GM21515 (cell line): Measurements from ENCODE around the gene TTC28.
"Not testable (repeated sequence)": the region's sequence is repeated elsewhere in the genome, so short reads cannot be mapped to it uniquely, and the experiment has no call there.

ENCODE experiments used
- ATAC-seq: cut with Tn5 transposase; IDR thresholded peaks from one replicate; pipeline ENCODE4 v1.9.1; 2021; ENCODE audit not compliant: unreplicated experiment

The TTC28 gene

GRCh38 chr22:28679611-28680287, at the start of gene TTC28:
TTC28 (minus strand) TSS chr22:28679840; CDS start chr22:28679723, 117 bp downstream.
- ATAC-seq = not testable (repeated sequence)

DNA sequence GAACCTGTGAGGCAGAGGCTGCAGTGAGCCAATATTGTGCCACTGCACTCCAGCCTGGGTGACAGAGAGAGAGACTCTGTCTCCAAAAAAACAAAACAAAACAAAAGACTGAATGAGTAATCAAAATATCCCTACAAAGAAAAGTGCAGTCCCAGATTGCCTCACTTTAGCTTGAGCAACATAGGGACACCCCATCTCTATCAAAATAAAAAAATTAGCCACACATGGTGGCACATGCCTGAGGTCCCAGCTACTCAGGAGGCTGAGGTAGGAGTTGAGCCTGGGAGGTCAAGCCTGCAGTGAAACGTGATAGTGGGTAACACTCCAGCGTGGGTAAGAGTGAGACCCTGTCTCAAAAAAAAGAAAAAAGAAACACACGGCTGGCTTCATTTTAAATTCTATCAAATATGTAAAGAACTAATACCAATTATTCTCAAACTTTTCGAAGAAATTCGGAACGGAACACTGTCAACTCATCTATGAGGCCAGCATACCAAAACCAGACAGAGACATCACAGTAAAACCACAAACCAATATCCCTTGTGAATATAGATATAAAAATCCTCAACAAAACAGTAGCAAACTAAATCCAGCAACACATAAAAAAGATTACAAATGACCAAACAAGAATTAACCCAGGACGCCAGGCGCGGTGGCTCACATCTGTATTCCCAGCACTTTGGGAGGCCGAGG, 49.1 kb upstream of the TTC28 start:
- ATAC-seq = no peak

GRCh38 chr22:28728002-28728401, 48.4 kb upstream of the TTC28 start:
- ATAC-seq = no peak

GRCh38 chr22:28718044-28718443, 38.4 kb upstream of the TTC28 start:
- ATAC-seq = no peak

- ATAC-seq = no peak
Observed at GRCh38 chr22:28716686-28717085, 37.0 kb upstream of the TTC28 start.

- ATAC-seq = no peak
Observed at GRCh38 chr22:28715611-28716010, 36.0 kb upstream of the TTC28 start.

DNA sequence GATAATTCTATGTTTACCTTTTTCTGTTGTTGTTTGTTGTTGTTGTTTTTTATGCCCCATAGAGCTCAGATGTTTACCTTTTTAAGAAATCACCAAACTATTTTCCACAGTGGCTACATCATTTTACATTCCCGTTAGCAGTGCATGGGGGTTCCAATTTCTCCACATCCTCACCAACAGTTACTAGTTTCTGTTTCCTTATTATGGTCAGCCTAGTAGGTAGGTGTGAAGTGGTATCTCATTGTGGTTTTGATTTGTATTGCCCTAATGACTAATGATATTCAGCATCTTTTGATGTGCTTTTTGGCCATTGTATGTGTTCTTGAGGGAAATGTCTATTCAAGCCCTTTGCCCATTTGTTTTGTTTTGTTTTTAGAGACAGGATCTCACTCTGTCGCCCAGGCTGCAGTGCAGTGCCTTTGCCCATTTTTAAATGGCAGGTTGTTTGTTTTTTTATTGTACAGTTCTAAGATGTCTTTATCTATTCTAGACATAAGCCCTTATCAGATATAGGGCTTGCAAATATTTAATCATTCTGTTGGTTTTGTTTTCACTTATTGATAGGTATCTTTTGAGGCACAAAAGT, 34.5 kb upstream of the TTC28 start:
- ATAC-seq = no peak

GRCh38 chr22:28711820-28712777, 32.5 kb upstream of the TTC28 start:
- ATAC-seq = no peak

DNA sequence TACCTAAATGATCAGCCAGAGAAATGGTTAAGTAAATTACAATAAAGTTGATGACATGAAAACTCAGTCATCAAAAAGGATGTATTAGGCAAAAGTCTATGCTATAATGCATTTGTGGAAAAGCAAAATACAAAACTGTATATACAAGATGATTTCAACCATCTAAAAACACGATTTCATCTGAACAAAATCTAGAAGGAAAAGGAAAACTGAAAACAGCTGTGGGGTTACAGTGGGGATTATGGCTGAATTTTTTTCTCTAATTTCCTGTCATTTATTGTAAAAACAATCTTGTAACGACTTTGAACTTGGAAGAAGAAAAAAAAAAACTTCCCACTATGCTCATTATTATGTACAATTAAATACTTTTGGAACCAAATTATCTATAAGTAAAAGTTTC, 31.7 kb upstream of the TTC28 start:
- no peak for ATAC-seq

DNA sequence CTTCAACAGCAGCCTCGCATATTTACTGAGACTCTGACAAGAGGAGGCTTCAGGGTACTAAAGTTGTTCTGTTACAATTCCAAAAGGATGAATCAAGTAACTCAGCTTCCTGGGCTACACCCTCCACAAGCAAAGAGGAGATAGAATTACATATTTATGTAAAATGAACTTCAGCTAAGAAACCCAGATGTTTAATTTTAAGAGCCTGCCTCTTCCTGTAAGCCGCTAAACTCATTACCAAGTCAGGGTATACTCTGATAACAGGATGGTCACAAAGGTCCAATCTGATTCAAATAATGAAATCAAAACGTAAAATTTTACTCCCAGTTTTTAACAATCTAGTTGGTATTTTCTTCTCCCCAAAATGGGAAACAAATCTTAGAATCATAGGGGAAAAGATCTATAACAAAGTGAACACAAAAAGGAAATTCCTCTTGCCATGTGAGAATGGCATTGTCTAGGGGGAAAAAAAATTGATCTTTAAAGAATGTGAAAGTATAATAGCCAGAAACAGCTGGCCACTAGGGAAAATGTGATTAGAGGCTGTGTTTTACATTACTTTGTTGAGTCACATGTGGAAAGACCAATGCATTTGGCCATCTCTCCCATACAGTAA, 31.0 kb upstream of the TTC28 start:
- no peak for ATAC-seq

DNA sequence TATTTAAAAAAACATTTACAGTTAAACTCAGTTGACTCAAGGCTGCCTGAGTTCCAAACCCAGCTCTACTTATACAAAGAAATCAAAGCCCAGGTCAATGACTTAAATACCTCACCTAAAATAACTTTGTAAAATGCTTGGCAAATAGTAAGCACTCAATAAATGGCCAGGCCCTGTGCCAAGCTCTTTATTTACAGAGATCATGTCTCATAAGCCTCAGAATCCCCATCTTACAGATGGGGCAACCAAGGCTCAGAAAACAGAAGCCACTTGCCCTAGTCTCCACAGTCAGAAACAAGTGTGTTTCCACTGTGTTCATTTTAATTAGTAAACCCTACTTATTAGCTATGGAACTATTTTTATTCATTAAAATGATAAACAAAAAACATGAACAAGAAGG, 30.5 kb upstream of the TTC28 start:
- ATAC-seq = no peak

DNA sequence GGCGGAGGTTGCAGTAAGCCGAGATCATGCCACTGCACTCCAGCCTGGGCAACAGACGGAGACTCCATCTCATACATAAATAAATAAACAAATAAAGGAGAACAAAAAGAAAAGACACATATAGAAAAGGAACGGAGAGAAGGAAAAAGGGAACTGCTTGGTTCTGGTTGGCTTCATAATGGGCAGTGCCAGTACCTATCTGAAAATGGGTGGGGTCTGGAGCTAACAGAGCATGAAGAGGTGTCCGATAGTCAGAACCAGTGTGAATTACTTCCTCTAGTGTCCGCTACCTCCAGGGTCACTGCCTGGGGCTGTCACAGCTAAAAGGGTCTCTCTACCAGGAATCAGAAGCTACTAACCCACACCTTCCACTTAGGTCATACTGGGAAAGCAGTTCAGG, 27.2 kb upstream of the TTC28 start:
- ATAC-seq = no peak

GRCh38 chr22:28703436-28703835, 23.8 kb upstream of the TTC28 start:
- ATAC-seq = no peak

DNA sequence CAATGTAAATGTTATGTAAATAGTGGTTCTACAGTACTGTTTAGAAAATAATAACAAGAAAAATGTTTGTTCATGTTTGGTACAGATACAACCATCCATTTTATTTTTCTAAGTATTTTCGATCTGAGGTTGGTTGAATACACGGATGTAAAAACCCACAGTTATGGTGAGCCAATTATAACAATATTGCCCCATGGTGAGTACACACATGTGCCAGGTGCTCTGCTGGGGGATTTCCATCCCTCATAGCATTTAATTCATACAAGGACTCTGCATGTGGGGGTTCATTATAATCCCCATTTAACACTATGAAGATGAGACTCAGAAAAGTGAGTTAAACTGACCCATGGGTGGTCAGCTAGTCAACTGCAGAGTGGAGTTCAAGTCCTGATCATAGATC, 23.3 kb upstream of the TTC28 start:
- ATAC-seq = no peak

- not testable (repeated sequence) for ATAC-seq
Observed at GRCh38 chr22:28693041-28693760, 13.6 kb upstream of the TTC28 start.

GRCh38 chr22:28689796-28690195, 10.2 kb upstream of the TTC28 start:
- ATAC-seq = not testable (repeated sequence)

DNA sequence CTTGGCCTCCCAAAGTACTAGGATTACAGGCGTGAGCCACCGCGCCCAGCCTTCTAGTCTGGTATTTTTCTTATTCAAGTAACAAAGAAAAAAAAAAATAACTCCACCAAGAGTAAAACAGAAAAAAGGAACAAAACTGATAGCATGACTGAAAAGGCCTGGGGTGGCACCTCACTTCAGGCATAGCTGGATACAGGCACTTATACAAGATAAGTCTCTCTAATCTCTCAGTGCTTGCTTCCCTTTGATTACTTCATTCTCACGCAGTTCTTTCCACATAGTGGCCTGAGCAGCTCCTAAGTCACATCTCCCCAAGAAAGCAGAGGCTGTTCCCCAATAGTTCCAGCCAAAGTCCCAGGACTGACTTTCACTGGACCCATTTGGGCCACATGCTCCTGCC, 3.3 kb upstream of the TTC28 start:
- not testable (repeated sequence) for ATAC-seq

GRCh38 chr22:28680813-28681490, 1.3 kb upstream of the TTC28 start:
- ATAC-seq = not testable (repeated sequence)

DNA sequence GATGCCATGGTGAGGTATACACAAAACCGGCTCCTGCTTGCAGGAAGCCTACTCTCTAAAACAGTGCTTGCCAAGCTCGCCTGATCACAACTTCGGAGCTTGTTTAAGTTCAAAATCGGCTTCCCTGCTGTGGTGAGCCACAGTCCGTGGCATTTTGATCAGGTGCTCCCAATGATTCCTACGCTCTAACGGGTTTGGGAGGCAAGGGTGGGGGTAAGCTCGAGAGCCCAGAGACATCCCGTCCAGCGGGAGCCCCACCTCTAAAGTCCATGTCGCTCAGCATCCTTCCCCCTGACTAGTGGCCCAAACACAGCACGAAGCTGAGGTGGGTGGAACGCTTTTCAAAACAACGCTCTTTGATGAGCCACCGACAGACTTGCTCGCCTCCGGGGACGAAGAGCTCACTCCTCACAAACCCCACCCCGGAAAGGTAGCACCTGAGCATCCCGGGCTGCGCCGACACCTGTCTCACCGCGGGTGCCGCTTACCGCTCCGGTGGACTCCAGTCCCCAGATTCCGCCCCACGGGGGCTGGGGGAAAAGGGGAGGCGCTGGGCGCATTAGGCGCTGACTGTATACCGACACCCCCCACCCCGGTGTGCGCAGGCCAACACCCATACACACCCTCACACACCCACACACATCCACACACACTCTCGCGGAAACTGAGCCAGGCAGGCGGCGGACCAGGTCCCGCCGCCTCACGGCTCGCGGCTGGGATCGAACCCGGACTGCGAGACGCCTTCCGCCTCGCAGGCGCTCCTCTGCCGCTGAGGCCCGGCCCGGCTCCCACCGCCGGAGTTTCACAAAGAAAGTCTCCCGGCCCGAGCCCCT, 646 bp downstream of the TTC28 start:
- not testable (repeated sequence) for ATAC-seq
